Mesenchymal stem cell (in vitro differentiated cells and primary cell): ENCODE measurements around the gene MARK2.

ENCODE experiments used
- DNase-seq: peaks from one replicate; pipeline ENCODE4 v3.0.0-alpha.2; 2013
- H2AFZ ChIP-seq: one replicate; pipeline ENCODE4 v1.6.1; 2013; ENCODE audit warnings: low read depth, mild to moderate bottlenecking, control low read depth, inconsistent platforms, low read length, moderate library complexity
- H2AK5ac ChIP-seq: 2 replicates; pipeline ENCODE4 v1.6.1; 2013; ENCODE audit warnings: low read length, moderate library complexity, mild to moderate bottlenecking, inconsistent platforms; ENCODE audit not compliant: severe bottlenecking
- H2BK120ac ChIP-seq: one replicate; pipeline ENCODE4 v1.6.1; 2013; ENCODE audit warnings: low read depth, mild to moderate bottlenecking, inconsistent platforms, low read length, moderate library complexity
- H2BK12ac ChIP-seq, 2 experiments: one replicate each; pipeline ENCODE4 v1.6.1; 2013; ENCODE audit warnings: inconsistent platforms in 2 of 2, low read length in 2 of 2, mild to moderate bottlenecking in 2 of 2, moderate library complexity in 2 of 2, control low read depth in 1 of 2
- H2BK15ac ChIP-seq: one replicate; pipeline ENCODE4 v1.6.1; 2013; ENCODE audit warnings: mild to moderate bottlenecking, low read depth, inconsistent platforms; ENCODE audit not compliant: poor library complexity, severe bottlenecking
- H2BK5ac ChIP-seq: 2 replicates; pipeline ENCODE4 v1.6.1; 2013; ENCODE audit warnings: low read depth, mild to moderate bottlenecking, low read length, control low read depth, inconsistent platforms; ENCODE audit not compliant: poor library complexity, severe bottlenecking
- H3K14ac ChIP-seq, 2 experiments: one replicate each; pipeline ENCODE4 v1.6.1; 2013; ENCODE audit warnings: inconsistent platforms in 2 of 2, low read length in 2 of 2, control low read depth in 1 of 2, mild to moderate bottlenecking in 1 of 2, moderate library complexity in 1 of 2
- H3K18ac ChIP-seq, 2 experiments: one replicate each; pipeline ENCODE4 v1.6.1; 2013; ENCODE audit warnings: inconsistent platforms in 2 of 2, low read length in 2 of 2, control low read depth in 1 of 2, low read depth in 1 of 2, mild to moderate bottlenecking in 1 of 2
- H3K23ac ChIP-seq, 2 experiments: one replicate each; pipeline ENCODE4 v1.6.1; 2013; ENCODE audit warnings: inconsistent platforms in 2 of 2, low read length in 2 of 2, mild to moderate bottlenecking in 2 of 2, moderate library complexity in 2 of 2, control low read depth in 1 of 2
- H3K27ac ChIP-seq: 2 replicates; pipeline ENCODE4 v1.5.1; 2013; ENCODE audit warnings: mild to moderate bottlenecking, moderate library complexity, low read length, control low read depth, inconsistent platforms; ENCODE audit not compliant: poor library complexity, severe bottlenecking
- H3K27me3 ChIP-seq, 2 experiments: 2 replicates each; pipeline versions ENCODE4 v1.6.1 to v1.7.0; 2013; ENCODE audit warnings: low read length in 2 of 2, mild to moderate bottlenecking in 2 of 2, moderate library complexity in 2 of 2, control low read depth in 1 of 2, inconsistent platforms in 1 of 2; ENCODE audit not compliant: control insufficient read depth in 1 of 2, insufficient read depth in 1 of 2
- H3K36me3 ChIP-seq, 2 experiments: 2 replicates each; pipeline versions ENCODE4 v1.6.1 to v1.7.0; 2013; ENCODE audit warnings: low read length in 2 of 2, control low read depth in 1 of 2, inconsistent platforms in 1 of 2, low read depth in 1 of 2, mild to moderate bottlenecking in 1 of 2; ENCODE audit not compliant: insufficient read depth in 2 of 2, control insufficient read depth in 1 of 2
- H3K4ac ChIP-seq, 2 experiments: one replicate each; pipeline ENCODE4 v1.6.1; 2013; ENCODE audit warnings: inconsistent platforms in 2 of 2, low read length in 2 of 2, mild to moderate bottlenecking in 2 of 2, moderate library complexity in 2 of 2, control low read depth in 1 of 2, low read depth in 1 of 2
- H3K4me1 ChIP-seq: 2 replicates; pipeline ENCODE4 v1.6.1; 2013; ENCODE audit warnings: low read depth, low read length, control low read depth; ENCODE audit not compliant: control insufficient read depth, insufficient read depth
- H3K4me2 ChIP-seq: 2 replicates; pipeline ENCODE4 v1.6.1; 2013; ENCODE audit warnings: low read length, mild to moderate bottlenecking, inconsistent platforms; ENCODE audit not compliant: poor library complexity, severe bottlenecking
- H3K4me3 ChIP-seq, 2 experiments: 2 replicates each; pipeline versions ENCODE4 v1.5.1 to v1.7.0; 2013; ENCODE audit warnings: low read length in 2 of 2, mild to moderate bottlenecking in 2 of 2, control low read depth in 1 of 2, low read depth in 1 of 2; ENCODE audit not compliant: insufficient read depth in 1 of 2
- H3K79me1 ChIP-seq: replicated peaks from 2 replicates; pipeline ENCODE4 v1.6.1; 2013; ENCODE audit warnings: mild to moderate bottlenecking, control low read depth, low read length, inconsistent platforms; ENCODE audit not compliant: poor library complexity, severe bottlenecking
- H3K9ac ChIP-seq: 2 replicates; pipeline ENCODE4 v1.7.0; 2013; ENCODE audit warnings: mild to moderate bottlenecking, low read length, moderate library complexity
- H3K9me3 ChIP-seq: 2 replicates; pipeline ENCODE4 v1.7.0; 2013; ENCODE audit warnings: mild to moderate bottlenecking, low read length; ENCODE audit not compliant: control insufficient read depth
- H4K8ac ChIP-seq: one replicate; pipeline ENCODE4 v1.6.1; 2013; ENCODE audit warnings: inconsistent platforms, mild to moderate bottlenecking, low read length, moderate library complexity
- H4K91ac ChIP-seq: one replicate; pipeline ENCODE4 v1.6.1; 2013; ENCODE audit warnings: mild to moderate bottlenecking, low read length, inconsistent platforms
- WGBS: methylation state at CpG from one replicate; pipeline ENCODE4 v1.1.7; 2013; ENCODE audit warnings: mixed read lengths; 5-methylcytosine and 5-hydroxymethylcytosine counted together

Gene MARK2

DNA sequence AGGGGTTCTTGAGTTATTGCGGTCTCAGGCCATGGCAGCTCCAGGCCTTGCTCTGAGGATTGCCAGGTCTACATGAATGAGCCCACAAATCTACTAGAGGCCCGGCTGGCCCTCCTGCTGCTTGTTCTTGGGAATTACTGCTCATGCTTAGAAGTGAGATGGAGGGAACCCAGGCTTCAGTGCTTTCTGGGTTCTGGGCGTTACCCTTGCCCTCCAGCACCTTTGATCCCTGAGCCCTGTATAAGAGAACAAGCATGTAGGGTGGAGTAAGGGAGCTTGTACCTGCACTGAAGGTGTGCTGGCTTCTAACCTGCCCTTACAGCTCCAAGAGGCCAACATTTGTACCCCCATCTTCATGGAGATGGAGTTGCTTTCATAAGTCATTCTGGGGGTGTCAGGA lies 103.9 kb downstream of the MARK2 start:
- Histone ChIP-seq H4K8ac (no peak overlapping the region), H3K4me3 (no peak overlapping the region), H2AFZ (no peak overlapping the region), H3K23ac (no peak overlapping the region), H2BK120ac (no peak overlapping the region), H4K91ac (no peak overlapping the region), H3K18ac (no peak overlapping the region), H3K4me2 (no peak overlapping the region), H3K27me3 (no peaks in the 10 kb centered on the region), H3K4ac (no peak overlapping the region), H3K9me3 (no peaks in the 10 kb centered on the region), H2BK12ac (no peak overlapping the region), H2BK15ac (no peak overlapping the region), H3K4me1 (peaks cover 20% of the 10 kb centered on the region), H3K14ac (no peak overlapping the region), H2AK5ac (no peak overlapping the region), H3K9ac (no peak overlapping the region), H3K27ac (no peak overlapping the region), H3K79me1 (peaks cover 28% of the 10 kb centered on the region), H2BK5ac (no peak overlapping the region), H3K36me3 (peaks cover 11 to 32% of the 10 kb centered on the region in 2 experiments)
- WGBS: 95% methylated on average over 3 of the region's 3 CpGs
- no peak for DNase-seq

GRCh38 chr11:63944987-63945386 lies 106.1 kb downstream of the MARK2 start:
- peaks cover 11% of the 10 kb centered on the region for H3K4me1 ChIP-seq
- peak overlapping the region in 1 of 2 experiments; percentile 67 for H3K18ac ChIP-seq
- H3K36me3 ChIP-seq: peaks cover 15 to 40% of the 10 kb centered on the region in 2 experiments
- H2AFZ ChIP-seq: no peak overlapping the region
- peak overlapping the region in 1 of 2 experiments; percentile 23 for H3K23ac ChIP-seq
- H3K27ac ChIP-seq: no peak overlapping the region
- H3K9ac ChIP-seq: peak overlapping the region; percentile 78
- H2AK5ac ChIP-seq: no peak overlapping the region
- no peak overlapping the region for H4K91ac ChIP-seq
- H3K9me3 ChIP-seq: no peaks in the 10 kb centered on the region
- H3K14ac ChIP-seq: peak overlapping the region in 1 of 2 experiments; percentile 53
- H2BK15ac ChIP-seq: no peak overlapping the region
- peak overlapping the region in 1 of 2 experiments; percentile 75 for H2BK12ac ChIP-seq
- H2BK120ac ChIP-seq: no peak overlapping the region
- no peaks in the 10 kb centered on the region for H3K27me3 ChIP-seq
- H3K4me3 ChIP-seq: peak overlapping the region in 1 of 2 experiments; percentile 56
- no peak overlapping the region for H3K4me2 ChIP-seq
- H2BK5ac ChIP-seq: no peak overlapping the region
- DNase-seq: peak; percentile 28
- 54% methylated on average over 8 of the region's 8 CpGs for WGBS
- H4K8ac ChIP-seq: no peak overlapping the region
- H3K79me1 ChIP-seq: peaks cover 35% of the 10 kb centered on the region
- H3K4ac ChIP-seq: no peak overlapping the region

DNA sequence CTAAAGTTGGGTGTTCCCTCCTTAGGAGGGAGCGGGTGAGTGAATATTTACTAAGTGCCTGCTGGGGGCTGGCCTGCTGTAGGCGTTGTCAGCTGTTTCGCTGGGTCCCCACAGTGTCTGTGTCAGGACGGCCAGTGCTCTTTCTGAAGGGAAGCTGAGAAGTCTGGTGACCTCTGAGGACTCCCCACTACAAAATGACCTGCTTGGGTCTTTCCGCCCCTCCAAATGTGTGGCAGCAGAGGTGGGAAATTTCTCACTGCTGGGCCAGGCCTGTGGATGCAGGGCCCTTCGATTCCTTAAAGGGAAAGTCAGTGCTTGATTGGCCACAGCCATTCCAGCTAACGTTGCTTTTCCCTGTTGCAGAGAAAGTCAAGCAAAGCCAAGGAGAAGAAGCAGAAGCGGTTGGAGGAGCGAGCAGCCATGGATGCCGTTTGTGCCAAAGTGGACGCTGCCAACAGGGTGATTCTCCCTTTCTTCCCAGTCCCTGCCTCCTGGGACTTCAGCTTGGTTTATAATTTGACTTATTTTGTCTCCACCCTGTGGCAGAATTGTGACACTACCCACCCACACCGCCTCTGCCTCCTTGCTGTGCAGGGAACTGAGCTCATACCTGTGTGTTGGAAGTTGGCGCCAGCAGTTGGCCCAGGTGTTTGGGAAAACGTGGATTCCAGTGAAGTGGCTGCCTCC lies 106.7 kb downstream of the MARK2 start:
- H3K9me3 ChIP-seq: no peaks in the 10 kb centered on the region
- H3K23ac ChIP-seq: no peak overlapping the region
- peak overlapping the region in 1 of 2 experiments; percentile 87 for H3K14ac ChIP-seq
- H3K27ac ChIP-seq: no peak overlapping the region
- peaks cover 16 to 46% of the 10 kb centered on the region in 2 experiments for H3K36me3 ChIP-seq
- peak overlapping the region in 1 of 2 experiments; percentile 25 for H2BK12ac ChIP-seq
- H2BK5ac ChIP-seq: no peak overlapping the region
- H2BK120ac ChIP-seq: no peak overlapping the region
- no peak overlapping the region for H3K4ac ChIP-seq
- no peak overlapping the region for H4K8ac ChIP-seq
- no peak overlapping the region for H2BK15ac ChIP-seq
- H3K79me1 ChIP-seq: peaks cover 35% of the 10 kb centered on the region
- H3K18ac ChIP-seq: peak overlapping the region in 1 of 2 experiments; percentile 44
- peak overlapping the region; percentile 78 for H3K9ac ChIP-seq
- peaks cover 11% of the 10 kb centered on the region for H3K4me1 ChIP-seq
- H2AFZ ChIP-seq: peak overlapping the region; percentile 23
- peak overlapping the region; percentile 38 for H2AK5ac ChIP-seq
- no peaks in the 10 kb centered on the region for H3K27me3 ChIP-seq
- peak overlapping the region in 1 of 2 experiments; percentile 56 for H3K4me3 ChIP-seq
- DNase-seq: peak; percentile 77
- 56% methylated on average over 13 of the region's 14 CpGs for WGBS
- H3K4me2 ChIP-seq: no peak overlapping the region
- H4K91ac ChIP-seq: no peak overlapping the region

DNA sequence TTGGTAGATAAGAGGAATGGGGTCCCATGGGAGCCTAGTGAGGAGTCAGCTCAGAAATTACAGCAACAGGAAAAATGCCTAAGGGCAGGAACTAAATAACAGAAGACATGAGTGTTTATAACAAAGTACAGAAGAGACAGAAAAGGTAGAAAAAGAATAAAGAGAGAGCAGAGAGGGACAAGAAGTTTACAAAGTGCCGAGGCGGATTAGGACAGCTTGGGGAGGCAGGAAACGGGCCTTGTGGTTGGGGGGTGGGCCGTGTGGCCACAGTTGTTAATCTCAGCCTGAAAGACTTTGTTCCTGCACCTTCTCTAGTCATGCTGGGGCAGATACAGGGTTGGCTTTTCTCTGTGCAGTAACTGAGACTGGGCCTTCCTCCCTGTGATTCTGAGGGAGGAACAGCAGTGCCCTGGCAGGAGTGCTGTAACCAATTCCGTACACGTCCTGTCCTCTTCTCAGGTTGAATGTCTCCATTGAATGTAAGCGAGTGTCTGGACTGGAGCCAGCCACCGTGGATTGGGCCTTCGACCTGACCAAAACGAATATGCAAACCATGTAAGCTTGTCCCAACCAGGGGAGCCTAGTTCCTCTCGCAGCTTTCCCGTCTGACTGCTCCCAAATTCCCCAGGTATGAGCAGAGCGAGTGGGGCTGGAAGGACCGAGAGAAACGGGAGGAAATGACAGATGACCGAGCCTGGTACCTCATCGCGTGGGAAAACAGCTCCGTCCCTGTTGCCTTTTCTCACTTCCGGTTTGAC lies 113.0 kb downstream of the MARK2 start:
- Histone ChIP-seq H2AFZ (no peak overlapping the region), H3K4me1 (no peaks in the 10 kb centered on the region), H2BK120ac (no peak overlapping the region), H2BK5ac (no peak overlapping the region), H3K4me2 (no peak overlapping the region), H3K14ac (no peak overlapping the region), H3K9ac (no peak overlapping the region), H3K4me3 (no peak overlapping the region), H3K9me3 (no peaks in the 10 kb centered on the region), H3K4ac (no peak overlapping the region), H2AK5ac (no peak overlapping the region), H2BK12ac (no peak overlapping the region), H3K27ac (no peak overlapping the region), H3K27me3 (no peaks in the 10 kb centered on the region), H4K91ac (no peak overlapping the region), H4K8ac (peak overlapping the region; percentile 7), H3K23ac (peak overlapping the region in 1 of 2 experiments; percentile 61), H2BK15ac (no peak overlapping the region), H3K36me3 (peaks cover 52 to 71% of the 10 kb centered on the region in 2 experiments), H3K18ac (peak overlapping the region in 1 of 2 experiments; percentile 30), H3K79me1 (peaks cover 20% of the 10 kb centered on the region)
- WGBS: 90% methylated on average over 20 of the region's 20 CpGs
- peak; percentile 39 for DNase-seq
